ENCODE measurements around the gene CACNA1D.

CACNA1D gene

DNA sequence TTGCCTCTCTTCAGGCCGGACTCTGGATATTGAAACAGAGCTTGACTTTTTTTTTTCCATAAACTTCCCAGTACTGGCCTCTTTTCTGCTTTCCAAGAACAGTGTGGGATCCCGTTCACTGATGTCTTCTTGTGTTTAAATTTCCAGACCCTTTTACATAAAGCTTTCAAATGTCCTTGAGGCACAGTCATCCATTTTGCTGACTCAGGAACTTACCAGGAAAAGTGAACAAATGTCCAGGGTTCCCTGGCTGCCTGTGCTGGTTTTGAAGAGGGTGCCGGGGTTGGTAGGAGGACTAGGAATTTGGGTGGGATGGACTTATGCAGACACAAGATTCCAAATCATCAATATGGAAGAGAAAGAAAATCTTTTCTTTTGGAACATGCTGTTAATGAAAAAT is 283.7 kb downstream of the CACNA1D start:
- TF ChIP-seq GATA3 (IDR thresholded peaks at IDR 0.05; ENCODE audit: low read depth, low read length) (no peak), GATA2 (IDR thresholded peaks at IDR 0.05; ENCODE audit: low read depth, low read length) (no peak)

DNA sequence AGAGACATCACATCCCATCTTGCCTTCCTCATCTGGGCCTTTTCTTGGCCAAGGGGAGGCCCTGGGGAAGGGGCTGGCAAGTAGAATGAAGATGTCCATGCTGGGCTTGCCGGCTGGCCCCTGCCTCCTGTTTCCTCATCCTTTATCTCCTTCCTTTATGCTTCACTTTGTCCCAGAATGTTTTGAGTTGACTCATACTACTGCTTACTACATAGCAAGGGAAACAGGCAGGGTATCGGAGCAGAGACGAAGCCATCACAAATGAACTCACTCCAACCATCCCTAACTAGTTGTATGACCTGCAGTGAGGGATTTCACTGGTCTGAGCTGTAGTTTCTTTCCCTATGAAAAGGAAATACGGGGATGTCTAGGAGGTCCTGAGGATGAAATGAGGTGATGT is 285.8 kb downstream of the CACNA1D start:
- no peak for TF ChIP-seq GATA2 (IDR thresholded peaks at IDR 0.05; ENCODE audit: low read depth, low read length)

DNA sequence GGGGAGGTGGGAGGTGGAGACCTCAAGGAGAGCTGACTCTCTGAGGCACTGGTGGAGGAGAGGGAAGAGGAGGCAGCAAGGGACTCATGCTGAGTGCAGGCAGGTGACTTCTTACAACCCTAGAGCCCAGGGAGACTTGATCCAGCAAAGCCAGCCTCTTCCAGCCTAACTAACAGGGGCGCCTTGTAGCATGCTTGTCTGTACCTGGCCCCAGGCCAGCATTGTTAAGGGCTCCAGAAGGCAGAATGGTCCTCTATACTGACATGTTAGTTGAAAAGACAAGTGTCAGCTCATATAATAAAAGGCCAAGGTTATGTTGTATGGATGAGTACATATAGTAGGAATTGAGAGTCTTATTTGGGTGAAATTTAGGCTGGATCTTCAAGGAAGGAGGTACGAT is 286.4 kb downstream of the CACNA1D start:
- TF ChIP-seq GATA3 (IDR thresholded peaks at IDR 0.05; ENCODE audit: low read depth, low read length) (no peak), GATA2 (IDR thresholded peaks at IDR 0.05; ENCODE audit: low read depth, low read length) (no peak)

DNA sequence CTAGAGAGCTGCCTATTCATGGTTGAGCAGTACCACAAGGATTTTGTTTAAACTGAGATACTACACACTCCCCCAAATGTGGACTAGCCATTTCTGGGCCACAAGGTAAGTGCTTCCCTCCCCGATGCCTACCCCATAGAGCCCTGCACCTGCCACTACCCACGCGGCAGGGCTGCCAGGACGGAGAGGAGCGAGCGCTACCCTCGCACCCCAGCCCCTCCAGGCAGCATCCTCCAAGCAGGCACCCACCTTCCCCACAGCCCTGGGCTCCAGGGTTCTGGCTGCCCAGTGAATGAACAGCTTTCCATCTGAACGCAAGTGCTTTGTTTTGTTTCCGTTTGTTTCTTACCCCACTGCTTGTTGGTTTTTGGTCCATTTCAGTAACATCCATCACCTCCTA is 292.6 kb downstream of the CACNA1D start:
- TF ChIP-seq GATA3 (IDR thresholded peaks at IDR 0.05; ENCODE audit: low read depth, low read length): no peak
- TF ChIP-seq GATA2 (IDR thresholded peaks at IDR 0.05; ENCODE audit: low read depth, low read length): no peak

DNA sequence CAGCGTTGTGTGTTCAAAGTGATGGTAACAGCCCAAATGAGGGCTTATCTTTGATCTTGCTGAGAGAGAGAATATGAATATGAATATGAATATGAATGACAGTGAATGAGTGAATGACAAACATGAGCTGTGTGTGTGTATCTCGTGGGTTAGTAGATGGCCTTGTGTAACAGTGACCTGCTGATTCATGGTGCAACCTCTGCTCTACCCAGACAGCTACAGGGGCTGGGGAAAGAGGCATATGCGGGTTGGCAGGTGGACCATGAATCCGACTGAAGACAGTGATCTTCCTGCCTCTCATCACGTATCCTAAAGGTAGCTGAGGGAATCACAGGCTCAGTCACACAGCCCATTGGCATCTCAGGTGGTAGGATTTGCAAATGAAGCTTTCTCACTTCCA is 293.6 kb downstream of the CACNA1D start:
- no peak for TF ChIP-seq GATA2 (IDR thresholded peaks at IDR 0.05; ENCODE audit: low read depth, low read length)
- no peak for TF ChIP-seq GATA3 (IDR thresholded peaks at IDR 0.05; ENCODE audit: low read depth, low read length)

DNA sequence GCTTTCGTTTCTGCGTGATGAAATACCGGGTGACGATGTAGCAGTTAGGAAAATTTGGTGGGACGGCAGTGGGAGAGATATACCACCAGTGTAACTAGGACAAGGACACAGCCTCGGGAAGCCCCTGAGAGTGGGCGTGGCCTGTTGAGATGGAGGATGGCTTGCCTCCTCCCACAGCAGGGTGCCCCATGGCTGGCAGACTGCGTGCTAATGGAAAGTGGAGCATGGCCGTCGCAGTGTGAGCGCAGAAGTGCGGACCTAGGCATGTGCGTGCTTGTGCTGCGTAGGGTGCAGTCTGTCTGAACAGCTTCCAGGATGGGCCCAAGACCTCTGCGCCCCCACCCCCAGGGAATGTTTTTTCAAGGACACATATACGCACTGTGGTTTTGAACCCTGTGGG is 295.0 kb downstream of the CACNA1D start:
- TF ChIP-seq GATA3 (IDR thresholded peaks at IDR 0.05; ENCODE audit: low read depth, low read length): no peak
- no peak for TF ChIP-seq GATA2 (IDR thresholded peaks at IDR 0.05; ENCODE audit: low read depth, low read length)

DNA sequence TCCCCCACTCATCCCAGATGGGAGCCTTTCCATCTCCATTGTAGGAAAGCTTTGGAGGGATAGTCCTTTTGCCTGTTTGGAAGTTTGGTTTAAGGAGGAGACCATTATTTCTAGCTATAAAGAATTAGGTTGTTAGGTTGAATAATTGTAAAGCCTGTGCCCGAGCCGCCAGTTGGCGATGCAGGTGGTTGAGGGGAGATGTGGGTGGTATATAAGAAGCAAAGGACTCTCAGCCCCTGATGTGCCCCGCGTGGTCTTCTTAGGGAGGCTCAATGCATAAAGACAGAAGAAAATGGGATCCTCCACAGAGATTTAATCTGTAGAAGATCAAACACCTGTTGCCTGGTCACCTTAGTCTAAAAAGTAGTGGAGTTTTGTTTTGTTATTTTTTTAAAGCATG is 296.1 kb downstream of the CACNA1D start:
- no peak for TF ChIP-seq GATA3 (IDR thresholded peaks at IDR 0.05; ENCODE audit: low read depth, low read length)
- TF ChIP-seq GATA2 (IDR thresholded peaks at IDR 0.05; ENCODE audit: low read depth, low read length): no peak

DNA sequence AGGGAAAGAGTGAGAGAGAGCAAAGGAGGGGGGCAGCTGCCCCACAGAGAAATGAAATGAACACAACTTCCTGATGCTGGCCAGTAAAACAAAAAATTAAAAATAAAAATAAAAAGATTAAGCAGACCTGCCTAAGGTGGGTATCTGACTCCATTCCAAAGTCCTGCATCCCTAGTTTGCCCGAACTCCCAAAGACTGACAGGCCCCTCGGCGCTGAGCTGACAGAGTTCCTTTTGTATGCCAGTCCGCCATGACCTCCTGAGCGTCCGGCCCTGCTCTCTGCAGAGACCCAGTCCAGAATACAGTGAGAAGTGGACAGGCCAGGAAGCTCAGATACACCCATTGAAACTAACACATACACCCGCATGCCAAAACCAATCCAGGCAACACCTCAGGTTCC is 296.9 kb downstream of the CACNA1D start:
- TF ChIP-seq GATA3 (IDR thresholded peaks at IDR 0.05; ENCODE audit: low read depth, low read length) (no peak), GATA2 (IDR thresholded peaks at IDR 0.05; ENCODE audit: low read depth, low read length) (no peak)

DNA sequence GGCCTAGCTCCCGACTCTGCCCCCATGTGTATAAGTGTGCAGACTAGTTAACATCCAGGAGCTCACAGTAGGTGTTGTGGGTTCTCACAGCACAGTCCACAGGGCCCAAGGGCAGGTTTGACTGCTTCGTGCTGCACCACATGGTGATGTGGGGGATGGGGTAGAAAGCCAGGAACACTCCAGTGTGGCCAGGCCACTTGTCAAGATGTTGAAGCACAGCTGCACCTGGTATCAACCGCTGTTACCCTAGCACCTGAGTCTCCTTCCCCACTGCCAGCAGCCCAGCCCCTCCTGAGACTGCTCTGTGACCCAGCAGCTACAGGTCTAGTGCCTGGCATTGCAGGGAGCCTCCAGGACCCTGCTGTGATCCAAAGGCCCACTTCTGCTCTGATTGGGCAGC is 298.5 kb downstream of the CACNA1D start:
- TF ChIP-seq GATA3 (IDR thresholded peaks at IDR 0.05; ENCODE audit: low read depth, low read length) (no peak), GATA2 (IDR thresholded peaks at IDR 0.05; ENCODE audit: low read depth, low read length) (no peak)

DNA sequence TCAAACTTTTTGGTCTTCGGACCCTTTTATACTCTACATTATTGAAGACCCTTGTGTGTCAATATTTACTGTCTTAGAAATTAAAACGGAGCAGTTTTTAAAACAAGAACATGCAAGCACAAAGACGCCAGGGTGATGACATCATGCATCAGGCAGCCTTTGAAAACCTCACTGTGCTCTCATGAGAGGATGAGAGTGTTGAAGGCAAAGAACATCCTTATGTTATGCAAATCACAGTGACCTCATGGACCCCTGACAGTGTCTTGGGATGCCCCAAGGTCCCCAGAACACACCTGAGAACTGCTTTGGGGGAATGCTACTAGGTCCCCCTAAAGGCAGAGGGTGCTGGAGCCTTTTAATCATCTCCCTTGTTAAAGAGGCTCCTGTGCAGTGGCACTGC is 300.2 kb downstream of the CACNA1D start:
- TF ChIP-seq GATA2 (IDR thresholded peaks at IDR 0.05; ENCODE audit: low read depth, low read length): no peak
- TF ChIP-seq GATA3 (IDR thresholded peaks at IDR 0.05; ENCODE audit: low read depth, low read length): no peak

DNA sequence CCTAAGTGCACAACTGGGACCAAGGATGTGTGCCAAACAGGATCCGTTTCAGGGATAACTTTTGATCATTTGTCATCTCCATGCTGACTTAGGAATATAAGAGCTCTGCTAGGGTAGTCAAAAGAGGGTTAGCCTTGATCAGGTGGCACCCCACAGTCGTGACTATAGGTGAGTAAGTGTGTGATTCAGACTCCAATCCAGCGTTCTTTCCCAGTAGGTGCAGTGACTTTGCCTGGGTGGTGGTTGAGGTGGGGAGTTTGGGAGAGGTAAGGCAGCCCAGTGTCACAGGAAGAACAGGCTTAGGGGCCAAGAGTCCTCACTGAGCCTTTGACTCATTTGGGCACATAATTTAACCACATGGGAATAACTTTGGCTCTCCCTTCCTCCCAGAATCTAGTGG is 300.8 kb downstream of the CACNA1D start:
- TF ChIP-seq GATA3 (IDR thresholded peaks at IDR 0.05; ENCODE audit: low read depth, low read length) (no peak), GATA2 (IDR thresholded peaks at IDR 0.05; ENCODE audit: low read depth, low read length) (no peak)

DNA sequence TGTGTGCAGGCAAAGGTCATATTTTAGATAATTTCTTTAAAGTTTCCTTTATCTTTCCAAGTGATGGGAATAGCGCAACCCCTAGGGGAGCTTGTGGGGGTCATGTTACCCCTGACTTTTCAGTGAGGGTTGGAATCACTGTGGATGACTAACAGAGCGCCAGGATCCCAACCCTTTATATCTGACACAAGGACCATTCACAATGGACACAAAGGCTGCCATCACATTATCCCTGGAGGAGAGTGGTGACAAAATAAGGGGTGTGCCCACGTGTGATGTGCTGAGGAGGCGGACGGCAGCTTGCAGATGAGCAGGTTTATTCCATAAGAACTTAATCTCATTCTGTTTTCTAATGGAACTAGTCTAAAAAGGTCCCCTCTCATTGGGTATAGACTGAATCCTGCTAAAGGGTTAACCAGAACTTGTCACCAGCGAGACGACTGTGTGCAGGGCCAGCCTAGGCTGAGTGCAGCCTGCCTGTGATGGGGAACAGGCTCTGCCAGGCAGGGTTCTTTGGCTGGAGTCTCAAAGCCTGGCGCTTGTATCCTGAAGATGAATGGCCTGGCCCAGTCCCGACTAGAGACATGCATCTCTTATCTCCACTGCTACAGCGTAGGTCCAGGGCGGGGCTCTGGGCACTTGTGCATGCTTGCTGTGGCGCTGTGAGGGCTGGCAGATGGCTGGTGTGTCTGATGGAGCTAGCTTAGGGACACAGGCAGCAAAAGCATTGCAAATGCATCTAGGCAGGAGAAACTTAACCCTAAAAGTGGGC is 301.6 kb downstream of the CACNA1D start:
- TF ChIP-seq GATA2 (IDR thresholded peaks at IDR 0.05; ENCODE audit: low read depth, low read length) (peak; percentile 95), GATA3 (IDR thresholded peaks at IDR 0.05; ENCODE audit: low read depth, low read length) (0 out of 2 replicates have a peak, but pooled peaks have one; percentile 23)

DNA sequence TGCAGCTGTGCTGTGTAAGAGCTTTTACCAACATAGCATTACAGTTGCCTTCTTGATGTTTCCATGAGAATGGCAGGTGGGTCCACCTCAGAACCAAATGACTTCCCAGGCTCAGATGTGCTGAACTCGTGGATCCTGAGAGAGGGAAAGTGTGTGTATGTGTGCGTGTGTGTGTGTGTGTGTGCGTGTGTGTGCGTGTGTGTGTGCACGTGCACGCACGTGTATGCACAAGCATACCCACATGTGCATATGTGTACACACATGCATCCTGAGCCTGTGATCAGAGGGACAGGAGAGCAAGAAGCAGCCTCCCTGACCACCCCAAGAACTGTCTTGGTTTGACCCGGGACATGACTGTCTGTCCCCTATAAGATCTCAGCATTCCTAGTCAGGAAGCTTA is 303.7 kb downstream of the CACNA1D start:
- TF ChIP-seq GATA2 (IDR thresholded peaks at IDR 0.05; ENCODE audit: low read depth, low read length) (no peak), GATA3 (IDR thresholded peaks at IDR 0.05; ENCODE audit: low read depth, low read length) (no peak)

DNA sequence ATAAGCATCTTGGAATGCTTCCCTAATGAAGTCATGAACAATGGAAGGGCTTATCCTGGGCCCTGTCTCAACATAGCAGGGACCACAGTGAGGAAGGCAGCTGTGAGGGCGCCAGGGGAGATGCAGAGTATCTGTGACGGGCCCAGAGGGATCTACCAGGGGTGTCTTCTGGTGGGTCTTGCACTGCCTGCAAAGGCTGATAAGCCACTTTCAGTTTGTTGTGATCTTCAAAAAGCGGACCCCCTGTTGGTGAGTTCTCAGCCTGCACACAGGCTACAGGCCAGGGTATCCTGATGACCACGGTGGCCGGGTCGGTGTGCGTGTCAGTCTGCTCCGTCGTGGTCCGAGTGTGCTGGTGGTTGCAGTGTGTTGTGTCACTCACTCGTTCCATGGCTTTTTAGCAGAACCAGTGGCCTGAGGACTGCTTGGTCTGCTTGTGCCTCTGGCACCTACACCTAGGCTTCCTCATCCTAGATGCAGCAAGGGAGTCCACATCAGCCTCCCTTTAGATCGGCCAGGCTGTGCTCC is 305.0 kb downstream of the CACNA1D start:
- no peak for TF ChIP-seq GATA3 (IDR thresholded peaks at IDR 0.05; ENCODE audit: low read depth, low read length)
- no peak for TF ChIP-seq GATA2 (IDR thresholded peaks at IDR 0.05; ENCODE audit: low read depth, low read length)

DNA sequence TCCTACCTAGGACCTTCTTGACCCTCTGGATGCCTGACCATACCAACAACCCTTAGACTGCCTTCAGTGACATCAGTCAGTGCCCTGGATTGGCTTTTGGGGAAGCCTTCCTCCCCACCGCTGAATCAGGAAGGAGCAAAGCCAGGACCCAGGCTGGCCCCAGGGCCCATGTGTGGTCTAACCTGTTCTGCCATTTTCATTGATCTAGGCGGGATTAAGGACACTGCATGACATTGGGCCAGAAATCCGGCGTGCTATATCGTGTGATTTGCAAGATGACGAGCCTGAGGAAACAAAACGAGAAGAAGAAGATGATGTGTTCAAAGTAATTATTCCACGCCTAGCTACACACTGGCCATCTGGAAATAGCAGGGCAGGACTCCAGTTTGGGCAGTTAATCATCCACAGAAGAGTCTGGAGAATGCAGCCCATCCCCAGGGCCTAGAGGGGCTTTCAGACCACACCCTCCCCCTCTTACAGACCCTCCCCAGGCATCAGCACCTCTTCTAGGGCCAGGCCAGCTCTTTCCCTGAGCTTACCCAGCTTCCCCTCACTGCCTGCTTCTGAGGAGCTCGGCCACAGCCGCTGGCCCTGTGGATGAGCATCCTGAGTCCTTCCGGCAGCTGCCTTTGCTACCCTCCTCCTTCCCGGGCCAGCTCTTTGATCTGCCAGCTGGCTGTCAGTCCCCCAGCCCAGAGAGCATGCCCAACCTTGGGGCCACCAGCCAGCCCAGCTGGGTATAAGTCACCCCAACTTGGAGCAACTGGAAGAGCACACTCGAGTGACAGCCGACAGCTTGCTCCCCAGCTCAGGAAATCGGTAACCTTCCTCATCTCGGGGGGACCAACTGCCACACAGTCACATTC is 305.9 kb downstream of the CACNA1D start:
- TF ChIP-seq GATA2 (IDR thresholded peaks at IDR 0.05; ENCODE audit: low read depth, low read length) (no peak), GATA3 (IDR thresholded peaks at IDR 0.05; ENCODE audit: low read depth, low read length) (no peak)

Data from SH-SY5Y (cell line).